IMR-90 (cell line): ENCODE measurements around the gene FUBP3. TPM values are rescaled to one million over a fixed set of nuclear protein-coding genes. Genes with fewer than 3 reads are reported as not detected.

Experiments used
- MAFK ChIP-seq: IDR thresholded peaks from 2 replicates; pipeline ENCODE4 v1.6.1; 2012; ENCODE audit warnings: low read depth, low read length, improper control_type of control experiment
- RAD21 ChIP-seq: IDR thresholded peaks from 2 replicates; pipeline ENCODE4 v1.6.1; 2012; ENCODE audit warnings: low read length, improper control_type of control experiment
- RFX5 ChIP-seq: IDR thresholded peaks from 2 replicates; pipeline ENCODE4 v1.8.0; 2012; ENCODE audit warnings: low read depth, mild to moderate bottlenecking, low read length, moderate library complexity
- polyA plus RNA-seq, 3 experiments: library from polyadenylated mRNA; depleted of rRNA; stranded (reverse); fragments of >200 nt; gene quantifications; 2 replicates each; pipeline ENCODE4 v1.2.3, GENCODE V29; 2012; ENCODE audit warnings: low replicate concordance in 1 of 3
- total RNA-seq: library from RNA; depleted of rRNA; stranded (reverse); fragments of >200 nt; gene quantifications from 2 replicates; pipeline ENCODE4 v1.2.3, GENCODE V29; 2012
- TF ChIP-seq, protein P1 (sequence below): fragments of 150-350 bp; IDR thresholded peaks from 2 replicates; pipeline ENCODE4 v1.6.1; 2017; ENCODE audit warnings: mild to moderate bottlenecking, antibody characterized with exemption, low read length, low read depth
- TF ChIP-seq, protein P2 (sequence below): conservative IDR thresholded peaks from 2 replicates; pipeline ENCODE4 v1.5.1; 2012; ENCODE audit warnings: mild to moderate bottlenecking, low read depth, low read length, improper control_type of control experiment

The FUBP3 gene
- total and polyA plus RNA-seq, 2 of the 4 experiments (the other 2 are of a cell fraction), result 32.3 to 50.1 TPM

DNA sequence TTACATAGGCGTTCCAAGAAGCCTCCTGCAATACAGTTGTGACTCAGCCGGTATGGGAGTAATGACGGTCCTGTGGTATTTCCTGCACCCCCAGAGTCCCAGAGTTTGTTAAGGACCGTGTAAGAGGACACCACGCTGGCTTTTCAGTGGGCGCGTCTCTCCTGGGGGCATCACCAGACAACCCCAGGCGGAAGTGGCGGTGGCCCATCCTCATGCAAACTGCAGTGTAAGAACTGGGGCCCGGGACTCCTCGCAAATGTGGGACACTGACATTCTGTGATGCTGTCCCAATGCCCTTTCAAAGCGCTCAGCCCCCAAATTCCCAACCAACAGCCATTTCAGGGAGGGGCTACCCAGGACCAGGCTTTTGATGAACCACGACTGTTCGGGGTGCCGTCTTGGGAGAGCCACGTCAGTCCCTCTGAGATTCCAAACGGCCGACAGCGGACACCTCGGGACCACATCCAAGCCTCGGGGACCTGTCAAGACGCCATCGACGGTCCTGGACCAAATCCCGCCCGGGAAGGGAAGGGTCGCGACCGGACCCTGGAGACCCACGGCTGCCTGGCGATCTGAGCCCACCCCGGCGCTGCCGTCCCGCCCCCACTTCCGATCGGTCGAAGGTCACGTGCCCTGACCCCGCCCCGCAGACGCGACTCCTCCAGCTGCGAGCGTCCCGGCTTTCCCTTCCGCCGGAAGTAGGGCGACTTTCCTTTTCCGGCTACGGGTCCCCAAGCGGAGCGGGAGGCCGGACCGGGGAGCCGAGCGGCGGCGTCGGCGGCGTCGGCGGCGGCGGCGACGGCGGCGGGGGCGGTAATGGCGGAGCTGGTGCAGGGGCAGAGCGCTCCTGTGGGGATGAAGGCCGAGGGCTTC, at the start of gene FUBP3 (continued):
- TF ChIP-seq, protein P1, sequence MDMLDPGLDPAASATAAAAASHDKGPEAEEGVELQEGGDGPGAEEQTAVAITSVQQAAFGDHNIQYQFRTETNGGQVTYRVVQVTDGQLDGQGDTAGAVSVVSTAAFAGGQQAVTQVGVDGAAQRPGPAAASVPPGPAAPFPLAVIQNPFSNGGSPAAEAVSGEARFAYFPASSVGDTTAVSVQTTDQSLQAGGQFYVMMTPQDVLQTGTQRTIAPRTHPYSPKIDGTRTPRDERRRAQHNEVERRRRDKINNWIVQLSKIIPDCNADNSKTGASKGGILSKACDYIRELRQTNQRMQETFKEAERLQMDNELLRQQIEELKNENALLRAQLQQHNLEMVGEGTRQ, result peak; percentile 96
- TF ChIP-seq RFX5 (no peak), MAFK (no peak), RAD21 (no peak)
- TF ChIP-seq, protein P2, sequence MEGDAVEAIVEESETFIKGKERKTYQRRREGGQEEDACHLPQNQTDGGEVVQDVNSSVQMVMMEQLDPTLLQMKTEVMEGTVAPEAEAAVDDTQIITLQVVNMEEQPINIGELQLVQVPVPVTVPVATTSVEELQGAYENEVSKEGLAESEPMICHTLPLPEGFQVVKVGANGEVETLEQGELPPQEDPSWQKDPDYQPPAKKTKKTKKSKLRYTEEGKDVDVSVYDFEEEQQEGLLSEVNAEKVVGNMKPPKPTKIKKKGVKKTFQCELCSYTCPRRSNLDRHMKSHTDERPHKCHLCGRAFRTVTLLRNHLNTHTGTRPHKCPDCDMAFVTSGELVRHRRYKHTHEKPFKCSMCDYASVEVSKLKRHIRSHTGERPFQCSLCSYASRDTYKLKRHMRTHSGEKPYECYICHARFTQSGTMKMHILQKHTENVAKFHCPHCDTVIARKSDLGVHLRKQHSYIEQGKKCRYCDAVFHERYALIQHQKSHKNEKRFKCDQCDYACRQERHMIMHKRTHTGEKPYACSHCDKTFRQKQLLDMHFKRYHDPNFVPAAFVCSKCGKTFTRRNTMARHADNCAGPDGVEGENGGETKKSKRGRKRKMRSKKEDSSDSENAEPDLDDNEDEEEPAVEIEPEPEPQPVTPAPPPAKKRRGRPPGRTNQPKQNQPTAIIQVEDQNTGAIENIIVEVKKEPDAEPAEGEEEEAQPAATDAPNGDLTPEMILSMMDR, result no peak
